ENCODE measurements around the gene ABI3. TPM values are rescaled to one million over a fixed set of nuclear protein-coding genes. Genes with fewer than 3 reads are reported as not detected.

The ABI3 gene
- total RNA-seq, 1 experiment from 2014 or later = not detected

DNA sequence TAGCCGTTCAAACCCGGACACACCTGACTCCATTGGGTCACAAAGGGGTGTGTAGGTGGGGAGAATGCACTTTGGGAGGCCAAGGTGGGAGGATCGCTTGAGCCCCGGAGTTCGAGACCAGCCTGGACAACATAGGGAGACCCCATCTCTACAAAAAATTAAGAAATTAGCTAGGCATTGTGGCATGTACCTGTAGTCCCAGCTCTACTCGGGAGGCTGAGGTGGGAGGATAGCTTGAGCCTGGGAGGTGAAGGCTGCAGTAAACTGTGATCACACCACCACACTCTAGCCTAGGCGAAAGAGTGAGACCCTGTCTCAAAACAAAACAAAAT is 21.0 kb downstream of the ABI3 start:
- H3K4me3 ChIP-seq (ENCODE audit: low read depth in 2 of 2, low read length in 2 of 2) = peak overlapping the region in 1 of 2 experiments; percentile 86; a peak in 3 of 4 replicates
- ChIA-PET POLR2A (no interaction called here), CTCF (interaction anchor here (0.5 to 1.1 kb wide), 2 partner anchors 17 to 326 kb away, joined by 3 to 6 read pairs; no protein-coding TSS in a partner anchor)
- H3K27me3 ChIP-seq (ENCODE audit: control insufficient read depth, insufficient read depth, low read length) = peaks cover 5% of the 10 kb centered on the region; the same call in 1 of the 2 replicates
- no peaks in the 10 kb centered on the region; the same call in 1 of the 2 replicates for H3K36me3 ChIP-seq (ENCODE audit: control insufficient read depth, insufficient read depth, low read length)
- H3K4me1 ChIP-seq (ENCODE audit: control insufficient read depth, insufficient read depth, low read length) = peaks cover 10% of the 10 kb centered on the region
- DNase-seq (ENCODE audit: low read depth, low spot score) (no peak), ATAC-seq (no peak)
- TF ChIP-seq TCF7L2 (IDR thresholded peaks at IDR 0.05; ENCODE audit: low read depth, low read length) (no peak), POLR2AphosphoS5 (IDR thresholded peaks at IDR 0.05; ENCODE audit: low read depth, low read length) (no peak)
- BruUV-seq (replicated peaks) = no TSS peak
- H3K9me3 ChIP-seq (ENCODE audit: control insufficient read depth, insufficient read depth, low read depth, low read length) = no peaks in the 10 kb centered on the region
- intact Hi-C loops (cut with micrococcal nuclease; ENCODE audit: unreplicated experiment) (loop anchor here (2.0 kb wide), 1 partner anchor 67 kb away; no protein-coding TSS in a partner anchor), in situ Hi-C loops (cut with HindIII; ENCODE audit: low pct_unique_long_range_greater_than_20kb, low sequenced_read_pairs) (no loop called here)
- no peak overlapping the region for H3K27ac ChIP-seq (ENCODE audit: low read length)

DNA sequence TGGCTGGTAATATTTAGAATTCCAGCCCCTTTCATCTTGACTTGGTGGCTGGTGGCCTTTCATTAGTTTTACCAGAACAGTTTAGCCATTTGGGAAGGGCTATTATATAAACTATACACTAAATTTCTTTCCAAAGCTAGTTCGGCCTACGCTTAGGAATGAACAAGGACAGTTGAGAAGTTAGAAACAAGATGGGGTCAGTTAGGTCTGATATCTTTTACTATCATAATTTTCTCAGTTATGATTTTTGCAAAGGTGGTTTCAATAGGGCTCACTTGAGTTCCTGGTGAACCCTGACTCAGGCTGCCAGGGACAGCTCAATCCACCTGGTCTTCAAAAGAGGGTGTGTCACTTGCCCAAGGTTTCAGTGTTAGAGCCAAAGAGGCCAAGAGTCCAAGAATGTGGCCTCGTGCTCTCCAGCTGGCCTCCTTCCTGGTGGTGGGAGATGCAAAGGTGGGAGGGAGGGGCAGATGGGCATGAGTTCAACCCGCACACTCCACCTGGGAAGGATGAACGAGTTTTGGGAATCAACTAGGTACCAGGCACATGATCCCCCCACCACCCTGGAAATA is 24.1 kb downstream of the ABI3 start:
- ChIA-PET POLR2A (interaction anchor here (0.6 kb wide), 1 partner anchor 153 kb away, joined by 3 read pairs; no protein-coding TSS in a partner anchor), CTCF (no interaction called here)
- no peak for TF ChIP-seq TCF7L2 (IDR thresholded peaks at IDR 0.05; ENCODE audit: low read depth, low read length)
- TF ChIP-seq, protein P1, sequence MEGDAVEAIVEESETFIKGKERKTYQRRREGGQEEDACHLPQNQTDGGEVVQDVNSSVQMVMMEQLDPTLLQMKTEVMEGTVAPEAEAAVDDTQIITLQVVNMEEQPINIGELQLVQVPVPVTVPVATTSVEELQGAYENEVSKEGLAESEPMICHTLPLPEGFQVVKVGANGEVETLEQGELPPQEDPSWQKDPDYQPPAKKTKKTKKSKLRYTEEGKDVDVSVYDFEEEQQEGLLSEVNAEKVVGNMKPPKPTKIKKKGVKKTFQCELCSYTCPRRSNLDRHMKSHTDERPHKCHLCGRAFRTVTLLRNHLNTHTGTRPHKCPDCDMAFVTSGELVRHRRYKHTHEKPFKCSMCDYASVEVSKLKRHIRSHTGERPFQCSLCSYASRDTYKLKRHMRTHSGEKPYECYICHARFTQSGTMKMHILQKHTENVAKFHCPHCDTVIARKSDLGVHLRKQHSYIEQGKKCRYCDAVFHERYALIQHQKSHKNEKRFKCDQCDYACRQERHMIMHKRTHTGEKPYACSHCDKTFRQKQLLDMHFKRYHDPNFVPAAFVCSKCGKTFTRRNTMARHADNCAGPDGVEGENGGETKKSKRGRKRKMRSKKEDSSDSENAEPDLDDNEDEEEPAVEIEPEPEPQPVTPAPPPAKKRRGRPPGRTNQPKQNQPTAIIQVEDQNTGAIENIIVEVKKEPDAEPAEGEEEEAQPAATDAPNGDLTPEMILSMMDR (IDR thresholded peaks at IDR 0.05) = no peak
- no peak for TF ChIP-seq SIN3A (IDR thresholded peaks at IDR 0.05; ENCODE audit: borderline replicate concordance, insufficient read depth, low read depth, low read length)
- no peak for TF ChIP-seq REST (IDR thresholded peaks at IDR 0.05; ENCODE audit: insufficient read depth in 1 of 2, low read depth in 2 of 2, low read length in 1 of 2)
- no peak for TF ChIP-seq POLR2AphosphoS5 (IDR thresholded peaks at IDR 0.05; ENCODE audit: low read depth, low read length)
- H3K27ac ChIP-seq (ENCODE audit: low read length) = no peak overlapping the region
- DNase-seq (ENCODE audit: low read depth, low spot score) = no peak
- no TSS peak for BruUV-seq (replicated peaks)
- no peak for ATAC-seq
- peaks cover 4% of the 10 kb centered on the region; the same call in 1 of the 2 replicates for H3K27me3 ChIP-seq (ENCODE audit: control insufficient read depth, insufficient read depth, low read length)
- H3K36me3 ChIP-seq (ENCODE audit: control insufficient read depth, insufficient read depth, low read length) = no peaks in the 10 kb centered on the region; the same call in 1 of the 2 replicates
- H3K4me3 ChIP-seq (ENCODE audit: low read depth in 2 of 2, low read length in 2 of 2) = no peak overlapping the region
- in situ Hi-C loops (cut with HindIII; ENCODE audit: low pct_unique_long_range_greater_than_20kb, low sequenced_read_pairs) = no loop called here
- H3K9me3 ChIP-seq (ENCODE audit: control insufficient read depth, insufficient read depth, low read depth, low read length) = no peaks in the 10 kb centered on the region
- intact Hi-C loops (cut with micrococcal nuclease; ENCODE audit: unreplicated experiment) = no loop called here
- no peaks in the 10 kb centered on the region for H3K4me1 ChIP-seq (ENCODE audit: control insufficient read depth, insufficient read depth, low read length)

- intact Hi-C loops (cut with micrococcal nuclease; ENCODE audit: unreplicated experiment) (no loop called here), in situ Hi-C loops (cut with HindIII; ENCODE audit: low pct_unique_long_range_greater_than_20kb, low sequenced_read_pairs) (no loop called here)
- no peak for DNase-seq (ENCODE audit: low read depth, low spot score)
- Histone ChIP-seq H3K36me3 (ENCODE audit: control insufficient read depth, insufficient read depth, low read length) (no peaks in the 10 kb centered on the region), H3K9me3 (ENCODE audit: control insufficient read depth, insufficient read depth, low read depth, low read length) (no peaks in the 10 kb centered on the region), H3K4me3 (ENCODE audit: low read depth in 2 of 2, low read length in 2 of 2) (no peak overlapping the region), H3K4me1 (ENCODE audit: control insufficient read depth, insufficient read depth, low read length) (no peaks in the 10 kb centered on the region), H3K27me3 (ENCODE audit: control insufficient read depth, insufficient read depth, low read length) (peaks cover 3% of the 10 kb centered on the region; the same call in 1 of the 2 replicates), H3K27ac (ENCODE audit: low read length) (no peak overlapping the region)
- ChIA-PET CTCF (no interaction called here), POLR2A (no interaction called here)
- TF ChIP-seq SIN3A (IDR thresholded peaks at IDR 0.05; ENCODE audit: borderline replicate concordance, insufficient read depth, low read depth, low read length) (no peak), REST (IDR thresholded peaks at IDR 0.05; ENCODE audit: insufficient read depth in 1 of 2, low read depth in 2 of 2, low read length in 1 of 2) (no peak), TCF7L2 (IDR thresholded peaks at IDR 0.05; ENCODE audit: low read depth, low read length) (no peak), POLR2AphosphoS5 (IDR thresholded peaks at IDR 0.05; ENCODE audit: low read depth, low read length) (no peak)
- TF ChIP-seq, protein P1 (IDR thresholded peaks at IDR 0.05) = no peak
- BruUV-seq (replicated peaks) = no TSS peak
- ATAC-seq = no peak
Measured at GRCh38 chr17:49235896-49236295, 25.4 kb downstream of the ABI3 start.

Measured in Panc1 (cell line).